Measurements from ENCODE around the gene SLC51B.
"Not testable (repeated sequence)": the region's sequence is repeated elsewhere in the genome, so short reads cannot be mapped to it uniquely, and the experiment has no call there.

Gene SLC51B

GRCh38 chr15:65067317-65067644 lies 22.1 kb downstream of the SLC51B start:
- DNase-seq: no peak

- DNase-seq: no peak
Observed at GRCh38 chr15:65067645-65068402, 22.6 kb downstream of the SLC51B start, which contains the start of gene RASL12. Gene RASL12, minus strand, starts transcription at chr15:65067991. Its CDS starts 156 bp downstream, at chr15:65067835.

- no peak for DNase-seq
Observed at GRCh38 chr15:65068403-65068788, 23.2 kb downstream of the SLC51B start.

GRCh38 chr15:65069179-65069578 lies 24.0 kb downstream of the SLC51B start:
- no peak for DNase-seq

GRCh38 chr15:65069779-65070546 lies 24.8 kb downstream of the SLC51B start:
- DNase-seq: no peak

GRCh38 chr15:65071381-65071811 lies 26.2 kb downstream of the SLC51B start:
- DNase-seq: no peak

GRCh38 chr15:65072027-65072426 lies 26.8 kb downstream of the SLC51B start:
- DNase-seq: no peak

- DNase-seq: no peak
Observed at GRCh38 chr15:65072617-65073016, 27.4 kb downstream of the SLC51B start.

- DNase-seq: not testable (repeated sequence)
Observed at GRCh38 chr15:65074946-65075345, 29.8 kb downstream of the SLC51B start.

GRCh38 chr15:65075607-65076395 lies 30.6 kb downstream of the SLC51B start:
- not testable (repeated sequence) for DNase-seq

GRCh38 chr15:65076486-65077290 lies 31.5 kb downstream of the SLC51B start, which contains the start of gene KBTBD13:
Gene KBTBD13, plus strand, starts transcription at chr15:65076746. Its CDS starts 70 bp downstream, at chr15:65076816.
- DNase-seq: no peak

- no peak for DNase-seq
Observed at GRCh38 chr15:65077291-65077980, 32.2 kb downstream of the SLC51B start.

- no peak for DNase-seq
Observed at GRCh38 chr15:65077981-65078352, 32.8 kb downstream of the SLC51B start.

- no peak for DNase-seq
Observed at GRCh38 chr15:65079580-65079979, 34.4 kb downstream of the SLC51B start.

- DNase-seq: no peak
Observed at GRCh38 chr15:65081270-65081669, 36.1 kb downstream of the SLC51B start.

GRCh38 chr15:65081758-65082157 lies 36.6 kb downstream of the SLC51B start:
- no peak for DNase-seq

GRCh38 chr15:65082303-65082953 lies 37.2 kb downstream of the SLC51B start:
- DNase-seq: no peak

GRCh38 chr15:65083262-65083701 lies 38.1 kb downstream of the SLC51B start:
- no peak for DNase-seq

GRCh38 chr15:65084500-65085206 lies 39.5 kb downstream of the SLC51B start:
- DNase-seq: no peak

GRCh38 chr15:65085207-65085753 lies 40.1 kb downstream of the SLC51B start:
- no peak for DNase-seq

Data from NCI-H510A (cell line).